Measurements from ENCODE around the gene PSMB2.
A peak's percentile ranks its signal among the peaks of the same experiment; 100 is the strongest.

The PSMB2 gene

DNA sequence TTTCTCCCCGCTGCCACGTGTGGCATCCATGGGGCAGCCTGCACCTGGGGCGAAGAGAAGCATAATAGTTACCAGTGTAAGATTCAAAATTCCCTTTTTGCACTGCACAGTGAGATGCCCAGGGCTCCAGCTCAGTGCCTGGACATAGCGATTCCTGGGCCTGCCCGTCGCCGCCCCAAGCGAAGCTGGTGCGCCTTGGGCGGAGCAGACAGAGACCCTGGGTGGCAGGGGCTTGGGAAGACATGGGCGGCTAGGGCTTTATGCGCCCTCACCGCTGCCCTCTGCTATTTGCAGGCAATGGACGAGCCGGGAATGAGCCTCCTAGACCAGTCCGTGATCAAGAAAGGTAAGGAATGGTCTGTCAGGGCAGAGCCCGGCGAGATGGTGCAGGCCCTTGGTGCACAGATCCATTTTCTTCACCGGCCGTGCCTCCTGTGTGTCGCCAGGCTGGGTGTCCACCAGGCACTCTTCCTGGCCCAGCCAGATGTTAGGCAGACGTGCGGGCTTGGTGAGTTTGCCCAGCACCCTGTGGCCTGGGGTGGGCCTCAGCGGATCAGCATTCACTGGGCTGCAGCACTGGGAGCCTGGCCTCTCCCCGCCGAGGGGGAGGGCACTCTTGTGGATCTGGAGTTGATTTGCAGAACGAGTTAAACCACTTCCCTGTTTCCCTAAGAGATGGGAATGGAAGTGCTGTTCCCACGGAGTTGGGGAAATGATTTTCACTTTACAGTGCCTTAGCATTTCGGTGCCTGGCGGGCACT, 66.5 kb downstream of the PSMB2 start:
- peaks cover 7% of the 10 kb centered on the region for H3K36me3 Mint-ChIP-seq
- H3K27ac Mint-ChIP-seq = no peak overlapping the region
- peaks cover 42% of the 10 kb centered on the region for H3K4me1 Mint-ChIP-seq
- no peak for ATAC-seq
- H3K4me3 Mint-ChIP-seq = peak overlapping the region; percentile 87
- H3K9me3 Mint-ChIP-seq = no peaks in the 10 kb centered on the region
- no peak for DNase-seq (ENCODE audit: low spot score in 2 of 2)

DNA sequence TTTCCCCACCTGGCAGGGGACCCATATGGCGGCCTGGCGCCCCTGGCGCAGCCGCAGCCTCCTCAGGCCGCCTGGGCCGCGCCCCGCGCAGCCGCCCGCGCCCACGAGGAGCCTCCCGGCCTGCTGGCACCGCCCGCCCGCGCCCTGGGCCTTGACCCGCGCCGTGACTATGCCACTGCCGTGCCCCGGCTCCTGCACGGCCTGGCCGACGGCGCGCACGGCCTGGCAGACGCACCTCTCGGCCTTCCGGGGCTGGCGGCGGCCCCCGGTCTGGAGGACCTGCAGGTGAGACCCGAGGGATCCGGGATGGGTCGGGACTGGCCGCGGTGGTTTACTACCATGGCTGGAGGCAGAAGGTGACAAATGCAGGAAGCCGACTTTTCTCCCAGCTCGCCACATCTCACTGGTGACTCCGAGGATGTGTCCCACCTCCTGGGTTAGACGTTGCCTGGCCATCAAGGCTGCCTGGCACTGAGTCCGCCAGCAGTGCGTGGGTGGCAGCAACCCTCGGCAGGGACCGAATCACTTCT, 67.1 kb downstream of the PSMB2 start:
- Mint-ChIP-seq H3K4me1 (peaks cover 48% of the 10 kb centered on the region), H3K9me3 (no peaks in the 10 kb centered on the region), H3K4me3 (no peak overlapping the region), H3K36me3 (peaks cover 7% of the 10 kb centered on the region), H3K27ac (no peak overlapping the region)
- no peak for ATAC-seq
- DNase-seq (ENCODE audit: low spot score in 2 of 2) = no peak

DNA sequence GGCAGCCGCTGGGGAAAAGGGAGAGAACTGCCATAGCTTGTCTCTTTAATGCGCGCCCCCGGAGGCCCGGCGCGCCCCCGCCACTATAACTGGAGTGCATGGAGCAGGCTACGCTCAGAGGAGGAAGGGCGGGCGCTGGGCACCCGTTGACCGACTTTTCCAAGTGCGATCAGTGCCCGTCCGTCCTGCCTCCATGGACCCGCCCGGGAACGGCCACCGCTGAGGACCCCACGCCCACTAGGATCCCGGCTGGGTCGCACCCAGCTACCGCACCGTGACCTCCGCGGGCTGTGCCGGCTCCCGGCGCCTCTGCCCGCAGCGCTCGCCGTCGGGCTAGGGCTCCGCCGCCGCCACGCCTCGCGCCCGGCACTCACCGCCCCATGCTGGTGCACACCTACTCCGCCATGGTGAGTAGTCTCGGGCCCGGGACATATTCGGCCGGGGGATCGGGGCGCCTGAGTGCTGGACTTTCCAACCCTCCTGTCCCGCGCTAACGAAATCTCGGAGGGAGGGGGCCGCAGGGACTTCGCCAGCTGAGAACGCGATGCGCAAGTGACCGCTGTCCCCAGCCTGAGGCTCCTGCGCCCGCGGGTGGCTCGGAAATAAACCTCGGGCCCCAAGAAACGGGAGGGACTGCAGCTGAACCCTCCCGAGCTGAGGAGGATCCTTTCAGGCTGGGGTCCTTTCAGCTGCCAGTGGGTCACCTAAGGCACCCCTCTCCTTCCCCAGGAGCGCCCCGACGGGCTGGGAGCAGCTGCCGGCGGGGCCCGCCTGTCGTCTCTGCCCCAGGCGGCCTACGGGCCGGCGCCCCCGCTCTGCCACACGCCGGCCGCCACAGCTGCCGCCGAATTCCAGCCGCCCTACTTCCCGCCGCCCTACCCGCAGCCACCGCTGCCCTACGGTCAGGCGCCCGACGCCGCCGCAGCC, 67.9 kb downstream of the PSMB2 start, which contains the start of gene TFAP2E:
Gene TFAP2E, plus strand, starts transcription at position 117 of the 927 bp plus-strand sequence. Its CDS starts 264 bp downstream, at position 381.
- Mint-ChIP-seq H3K4me3 (peak within 1 kb of the TSS; percentile 33), H3K27ac (no peak within 1 kb of the TSS), H3K4me1 (peaks cover 53% of the 10 kb centered on the region), H3K9me3 (no peaks in the 10 kb centered on the region), H3K36me3 (peaks cover 7% of the 10 kb centered on the region)
- DNase-seq (ENCODE audit: low spot score in 2 of 2) (no peak), ATAC-seq (peak; percentile 39)

DNA sequence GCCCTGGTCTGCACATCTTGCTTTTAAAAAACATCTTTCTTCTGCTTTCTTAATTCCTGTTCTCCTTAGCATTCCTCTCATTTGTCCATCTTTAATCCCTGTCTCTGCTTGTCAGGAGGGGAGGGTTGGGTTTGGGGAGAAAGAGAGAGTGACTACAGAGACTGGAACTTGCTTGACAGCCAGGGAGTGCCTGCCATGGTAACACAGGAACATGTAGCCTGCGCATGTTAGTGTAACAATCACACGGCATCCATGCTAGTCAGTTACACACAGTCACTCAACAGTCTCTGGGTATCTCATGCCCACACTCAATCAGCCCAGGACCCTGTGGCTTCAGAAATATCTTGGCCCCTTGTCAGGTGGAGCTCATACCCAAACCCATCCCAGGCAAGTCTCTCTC, 69.0 kb downstream of the PSMB2 start:
- Mint-ChIP-seq H3K4me3 (no peak overlapping the region), H3K27ac (no peak overlapping the region), H3K4me1 (peaks cover 41% of the 10 kb centered on the region), H3K36me3 (peaks cover 7% of the 10 kb centered on the region), H3K9me3 (no peaks in the 10 kb centered on the region)
- ATAC-seq = no peak
- DNase-seq (ENCODE audit: low spot score in 2 of 2) = no peak

DNA sequence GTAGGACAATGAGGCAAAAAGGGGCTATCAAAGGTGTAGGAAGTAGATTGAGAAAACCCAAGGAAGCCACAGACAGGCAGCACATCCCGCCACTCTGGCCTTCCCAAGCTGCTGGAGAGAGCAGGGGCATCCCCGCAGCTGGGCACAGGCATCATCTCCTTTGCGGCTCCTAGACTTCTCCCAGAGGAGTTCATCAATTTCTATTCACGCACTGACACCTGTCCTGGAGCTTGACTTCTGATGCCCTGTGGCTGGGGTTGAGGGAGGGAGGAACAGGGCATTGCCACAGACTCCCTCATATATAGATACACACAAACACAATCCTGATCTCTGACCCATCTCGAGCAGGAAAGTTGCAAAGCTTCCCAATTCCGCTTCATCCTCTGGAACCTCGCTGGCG, 70.1 kb downstream of the PSMB2 start:
- Mint-ChIP-seq H3K4me1 (peaks cover 34% of the 10 kb centered on the region), H3K4me3 (no peak overlapping the region), H3K36me3 (peaks cover 14% of the 10 kb centered on the region), H3K9me3 (no peaks in the 10 kb centered on the region), H3K27ac (no peak overlapping the region)
- ATAC-seq = no peak
- DNase-seq (ENCODE audit: low spot score in 2 of 2) = no peak

DNA sequence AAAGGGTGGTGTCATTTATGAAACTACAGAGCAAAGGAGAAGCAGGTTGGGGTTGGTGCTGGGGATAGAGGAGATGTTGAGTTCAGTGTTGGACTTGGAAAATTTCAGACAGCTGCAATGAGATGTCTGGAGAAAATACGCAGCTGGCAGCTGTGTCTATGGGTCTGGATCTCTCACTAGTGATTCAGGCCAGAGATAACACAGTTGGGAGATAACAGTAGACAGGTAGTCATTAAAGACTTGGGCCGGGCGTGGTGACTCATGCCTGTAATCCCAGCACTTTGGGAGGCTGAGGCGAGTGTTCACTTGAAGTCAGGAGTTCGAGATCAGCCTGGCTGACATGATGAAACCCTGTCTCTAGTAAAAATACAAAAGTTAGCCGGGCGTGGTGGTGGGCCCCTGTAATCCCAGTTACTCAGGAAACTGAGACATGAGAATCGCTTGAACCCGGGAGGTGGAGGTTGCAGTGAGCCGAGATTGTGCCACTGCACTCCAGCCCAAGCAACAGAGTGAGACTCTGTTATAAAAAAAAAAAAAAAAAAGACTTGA, 70.7 kb downstream of the PSMB2 start:
- Mint-ChIP-seq H3K27ac (peak overlapping the region; percentile 37), H3K4me3 (no peak overlapping the region), H3K9me3 (no peaks in the 10 kb centered on the region), H3K36me3 (peaks cover 14% of the 10 kb centered on the region), H3K4me1 (peaks cover 28% of the 10 kb centered on the region)
- no peak for ATAC-seq
- DNase-seq (ENCODE audit: low spot score in 2 of 2) = no peak

DNA sequence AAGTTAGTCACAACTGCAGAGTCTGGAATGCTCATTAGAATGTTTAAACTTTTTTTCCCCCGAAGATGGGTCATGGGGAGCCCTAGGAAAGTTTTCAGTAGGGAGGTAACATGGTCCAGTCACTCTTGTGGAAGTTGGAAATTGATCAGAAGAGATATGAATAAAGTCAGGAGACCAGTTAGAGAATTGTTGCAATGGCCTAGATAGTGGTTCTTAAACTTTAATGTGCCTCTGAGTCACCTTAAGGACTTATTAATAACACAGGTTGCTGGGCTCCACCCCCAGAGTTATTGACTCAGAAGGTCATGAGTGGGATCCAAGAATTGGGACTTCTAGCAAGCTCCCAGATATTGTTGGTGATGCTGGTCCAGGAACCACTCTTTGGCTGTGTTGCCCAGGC, 71.4 kb downstream of the PSMB2 start:
- ATAC-seq (no peak), DNase-seq (ENCODE audit: low spot score in 2 of 2) (no peak)
- H3K4me3 Mint-ChIP-seq = no peak overlapping the region
- peaks cover 23% of the 10 kb centered on the region for H3K4me1 Mint-ChIP-seq
- no peaks in the 10 kb centered on the region for H3K9me3 Mint-ChIP-seq
- peaks cover 15% of the 10 kb centered on the region for H3K36me3 Mint-ChIP-seq
- H3K27ac Mint-ChIP-seq = peak overlapping the region; percentile 37

DNA sequence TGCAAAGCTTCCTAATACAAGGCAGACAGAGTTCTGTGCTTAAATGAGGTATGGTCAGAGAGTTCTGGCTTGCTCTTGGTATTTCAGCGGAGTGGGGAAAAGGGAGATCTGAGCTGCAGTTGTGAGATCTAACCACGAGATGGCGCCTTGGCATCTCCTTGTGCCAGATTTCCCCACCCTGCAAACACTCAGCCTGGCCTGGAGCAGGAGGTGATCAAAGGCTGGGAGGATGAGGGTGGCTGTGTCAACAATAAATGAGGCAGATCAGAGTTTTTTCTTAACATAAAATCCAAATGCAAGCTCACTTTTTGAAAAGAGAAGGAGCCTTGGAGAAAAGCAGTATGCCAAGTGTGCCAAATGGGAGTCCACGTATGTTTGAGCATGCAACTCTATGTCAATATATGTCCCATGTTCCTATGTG, 72.3 kb downstream of the PSMB2 start:
- Mint-ChIP-seq H3K4me1 (peaks cover 33% of the 10 kb centered on the region), H3K4me3 (no peak overlapping the region), H3K36me3 (peaks cover 25% of the 10 kb centered on the region), H3K9me3 (no peaks in the 10 kb centered on the region), H3K27ac (no peak overlapping the region)
- ATAC-seq (peak; percentile 63), DNase-seq (ENCODE audit: low spot score in 2 of 2) (peak; percentile 57 to 81)

DNA sequence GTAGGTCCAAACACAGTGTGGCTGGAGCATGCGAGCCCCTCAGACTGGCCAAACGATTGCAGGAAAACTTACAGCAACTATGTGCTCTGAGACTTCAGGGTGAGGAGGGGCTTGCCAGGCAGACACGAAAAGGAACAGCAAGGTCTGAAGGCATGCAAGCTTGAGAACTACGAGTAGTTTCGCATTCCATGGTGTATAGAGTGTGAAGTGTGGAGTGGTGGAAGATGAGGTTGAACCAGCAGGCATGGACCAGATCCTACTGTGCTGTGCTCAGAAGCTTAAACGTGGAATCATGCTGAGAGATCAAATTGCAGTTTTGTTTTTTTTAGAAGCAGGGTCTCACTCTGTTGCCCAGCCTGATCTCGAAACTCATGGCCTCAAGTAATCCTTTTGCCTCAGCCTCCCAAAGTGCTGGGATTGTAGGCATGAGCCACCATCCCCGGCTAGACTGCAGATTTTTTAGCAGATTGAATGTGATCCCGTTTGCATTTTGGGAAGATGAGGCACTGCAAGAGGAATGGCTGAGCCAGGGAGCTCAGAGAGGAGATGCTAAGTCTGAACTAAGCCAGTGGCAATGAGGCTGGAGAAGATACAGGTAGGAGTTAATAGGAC, 73.3 kb downstream of the PSMB2 start:
- peaks cover 39% of the 10 kb centered on the region for H3K4me1 Mint-ChIP-seq
- ATAC-seq = no peak
- no peaks in the 10 kb centered on the region for H3K9me3 Mint-ChIP-seq
- DNase-seq (ENCODE audit: low spot score in 2 of 2) = no peak
- H3K36me3 Mint-ChIP-seq = peaks cover 34% of the 10 kb centered on the region
- H3K27ac Mint-ChIP-seq = no peak overlapping the region
- H3K4me3 Mint-ChIP-seq = no peak overlapping the region

DNA sequence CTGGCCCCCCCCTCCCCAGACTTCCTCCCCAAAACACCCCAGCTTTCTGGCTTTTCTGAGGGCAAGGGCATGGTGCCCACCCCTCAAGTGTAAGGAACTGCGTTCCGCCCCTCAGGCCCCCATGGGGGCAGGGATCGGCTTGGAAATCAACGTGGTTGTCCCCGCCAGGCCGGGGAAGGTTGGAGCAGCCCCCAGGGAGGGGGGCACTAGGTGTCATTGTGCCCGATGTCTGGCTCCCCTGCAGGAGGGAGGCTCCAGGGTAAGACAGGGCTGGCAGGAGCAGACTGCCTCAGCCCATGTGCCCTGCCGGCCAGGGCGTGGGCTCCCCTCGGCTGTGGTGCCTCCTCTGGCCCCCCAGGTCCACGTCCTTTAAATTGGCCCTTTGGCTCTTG, 75.6 kb downstream of the PSMB2 start:
- Mint-ChIP-seq H3K4me1 (peaks cover 57% of the 10 kb centered on the region), H3K27ac (no peak overlapping the region), H3K9me3 (no peaks in the 10 kb centered on the region), H3K4me3 (no peak overlapping the region), H3K36me3 (peaks cover 51% of the 10 kb centered on the region)
- no peak for DNase-seq (ENCODE audit: low spot score in 2 of 2)
- ATAC-seq = no peak

DNA sequence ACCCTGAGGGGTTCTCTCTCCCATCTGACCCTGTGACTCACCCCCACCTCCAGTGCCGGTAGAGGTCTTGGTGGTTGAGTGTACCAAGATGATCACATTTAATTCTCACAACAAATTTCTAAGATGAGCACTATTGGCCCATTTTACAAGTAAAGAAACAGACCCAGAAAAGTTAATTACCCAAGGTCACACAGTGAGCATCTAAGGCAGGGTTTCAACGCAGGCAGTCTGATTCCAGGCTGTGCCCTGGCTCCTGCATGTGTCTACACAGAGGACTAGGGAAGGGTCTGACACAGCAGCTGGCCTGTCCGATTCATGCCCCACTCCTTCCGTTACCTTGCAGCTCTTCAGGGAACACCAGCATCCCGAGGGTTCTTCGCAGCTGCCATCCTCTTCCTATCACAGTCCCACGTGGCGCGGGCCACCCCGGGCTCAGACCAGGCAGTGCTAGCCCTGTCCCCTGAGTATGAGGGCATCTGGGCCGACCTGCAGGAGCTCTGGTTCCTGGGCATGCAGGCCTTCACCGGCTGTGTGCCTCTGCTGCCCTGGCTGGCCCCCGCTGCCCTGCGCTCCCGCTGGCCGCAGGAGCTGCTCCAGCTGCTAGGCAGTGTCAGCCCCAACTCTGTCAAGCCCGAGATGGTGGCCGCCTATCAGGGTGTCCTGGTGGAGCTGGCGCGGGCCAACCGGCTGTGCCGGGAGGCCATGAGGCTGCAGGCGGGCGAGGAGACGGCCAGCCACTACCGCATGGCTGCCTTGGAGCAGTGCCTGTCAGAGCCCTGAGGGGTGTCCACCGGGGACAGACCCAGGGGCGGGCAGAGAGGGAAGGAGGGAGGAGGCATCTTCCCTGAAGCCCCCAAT, 76.2 kb downstream of the PSMB2 start:
- no peak for DNase-seq (ENCODE audit: low spot score in 2 of 2)

DNA sequence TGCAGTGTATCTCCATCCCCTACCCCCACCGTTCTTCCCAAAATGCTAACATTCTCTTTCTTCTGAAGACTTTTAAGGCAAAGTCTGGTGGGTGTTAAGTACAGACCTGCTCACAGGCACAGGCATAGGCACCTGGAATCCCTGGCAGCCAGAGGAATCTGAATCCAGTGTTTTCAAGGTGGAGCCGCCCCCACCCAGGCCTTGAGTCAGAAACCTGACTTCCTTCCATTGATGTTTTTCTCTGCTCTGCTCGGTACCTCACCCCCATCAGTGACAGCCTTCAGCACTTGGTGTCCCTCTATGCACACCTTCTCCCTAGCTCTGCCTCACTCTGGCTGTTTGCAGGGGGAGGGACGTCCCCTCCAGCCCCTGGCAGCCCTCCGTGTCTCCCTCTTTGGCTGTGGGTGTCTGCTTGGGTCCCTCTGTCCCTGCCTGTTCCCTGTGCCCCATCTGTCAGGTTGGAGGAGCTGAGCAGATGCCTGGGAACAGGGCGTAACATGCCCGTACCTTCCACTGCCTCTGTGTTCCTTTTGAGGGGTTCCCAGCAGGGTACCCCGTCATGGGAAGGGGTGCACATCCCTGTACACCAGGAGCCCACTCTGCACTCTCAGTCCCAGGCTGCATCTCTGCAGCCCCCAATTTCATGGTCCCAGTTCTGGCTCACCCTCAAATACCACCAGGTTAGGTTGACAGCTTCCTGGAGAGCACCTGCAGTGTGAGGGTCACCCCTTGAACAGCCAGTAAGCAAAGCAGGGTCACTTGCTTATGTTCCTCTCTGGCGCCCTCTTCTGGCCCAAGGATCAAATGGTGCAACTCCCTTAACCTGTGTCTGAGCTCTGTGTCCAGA, 77.1 kb downstream of the PSMB2 start:
- DNase-seq (ENCODE audit: low spot score in 2 of 2) (peak; percentile 73 to 91), ATAC-seq (peak; percentile 76)
- H3K27ac Mint-ChIP-seq = peak overlapping the region; percentile 85
- no peak overlapping the region for H3K4me3 Mint-ChIP-seq
- no peaks in the 10 kb centered on the region for H3K9me3 Mint-ChIP-seq
- H3K36me3 Mint-ChIP-seq = peaks cover 53% of the 10 kb centered on the region
- H3K4me1 Mint-ChIP-seq = peaks cover 52% of the 10 kb centered on the region

More for the DNA sequence above, 76.2 kb downstream of the PSMB2 start:
- H3K9me3 Mint-ChIP-seq = no peaks in the 10 kb centered on the region
- peak overlapping the region; percentile 85 for H3K27ac Mint-ChIP-seq
- peaks cover 53% of the 10 kb centered on the region for H3K36me3 Mint-ChIP-seq
- peaks cover 52% of the 10 kb centered on the region for H3K4me1 Mint-ChIP-seq
- no peak for ATAC-seq
- H3K4me3 Mint-ChIP-seq = no peak overlapping the region

DNA sequence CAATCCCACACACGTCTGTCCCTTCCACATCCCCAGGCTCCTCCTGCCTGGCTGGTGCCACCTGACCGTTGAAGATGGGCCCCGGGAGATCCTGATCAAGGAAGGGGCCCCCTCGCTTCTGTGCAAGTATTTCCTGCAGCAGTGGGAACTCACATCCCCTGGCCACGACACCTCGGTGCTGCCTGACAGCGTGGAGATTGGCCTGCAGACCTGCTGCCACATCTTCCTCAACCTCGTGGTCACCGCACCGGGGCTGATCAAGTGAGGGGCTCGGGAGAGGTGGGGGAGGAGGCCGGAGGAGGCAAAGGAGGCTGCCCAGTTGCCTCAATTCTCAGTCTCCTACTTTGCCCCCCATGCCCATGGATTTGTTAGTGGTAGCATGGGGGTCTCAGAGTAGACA, 78.2 kb downstream of the PSMB2 start:
- DNase-seq (ENCODE audit: low spot score in 2 of 2) (no peak), ATAC-seq (no peak)
- Mint-ChIP-seq H3K27ac (peak overlapping the region; percentile 29), H3K4me1 (peaks cover 55% of the 10 kb centered on the region), H3K9me3 (no peaks in the 10 kb centered on the region), H3K4me3 (no peak overlapping the region), H3K36me3 (peaks cover 55% of the 10 kb centered on the region)
